Rectal smooth muscle tissue (tissue), 1 donor: ENCODE results near the gene SCD5.

Experiments
- H3K27ac ChIP-seq: one replicate; pipeline ENCODE4 v1.7.0; 2013; ENCODE audit warnings: low read depth, low read length, inconsistent platforms
- H3K27me3 ChIP-seq: one replicate; pipeline ENCODE4 v1.7.0; 2013; ENCODE audit warnings: low read length; ENCODE audit not compliant: control insufficient read depth, insufficient read depth
- H3K36me3 ChIP-seq: one replicate; pipeline ENCODE4 v1.7.0; 2013; ENCODE audit warnings: low read length; ENCODE audit not compliant: control insufficient read depth, insufficient read depth
- H3K4me1 ChIP-seq: one replicate; pipeline ENCODE4 v1.7.0; 2013; ENCODE audit warnings: low read length; ENCODE audit not compliant: control insufficient read depth, insufficient read depth
- H3K4me3 ChIP-seq: one replicate; pipeline ENCODE4 v1.7.0; 2013; ENCODE audit warnings: low read length
- H3K9ac ChIP-seq: one replicate; pipeline ENCODE4 v1.7.0; 2013; ENCODE audit warnings: low read length

Gene SCD5

GRCh38 chr4:82789025-82789776 lies 9.4 kb downstream of the SCD5 start:
- H3K4me1 ChIP-seq: peaks cover 5% of the 10 kb centered on the region
- no peaks in the 10 kb centered on the region for H3K36me3 ChIP-seq
- no peak overlapping the region for H3K27ac ChIP-seq
- H3K9ac ChIP-seq: no peak overlapping the region
- no peak overlapping the region for H3K4me3 ChIP-seq
- no peaks in the 10 kb centered on the region for H3K27me3 ChIP-seq

- Histone ChIP-seq H3K27me3 (no peaks in the 10 kb centered on the region), H3K4me1 (peaks cover 5% of the 10 kb centered on the region), H3K9ac (no peak overlapping the region), H3K36me3 (no peaks in the 10 kb centered on the region), H3K4me3 (no peak overlapping the region), H3K27ac (no peak overlapping the region)
Measured at GRCh38 chr4:82787342-82787741, 11.3 kb downstream of the SCD5 start.

- H3K27me3 ChIP-seq: no peaks in the 10 kb centered on the region
- peaks cover 5% of the 10 kb centered on the region for H3K4me1 ChIP-seq
- H3K9ac ChIP-seq: no peak overlapping the region
- no peaks in the 10 kb centered on the region for H3K36me3 ChIP-seq
- no peak overlapping the region for H3K27ac ChIP-seq
- no peak overlapping the region for H3K4me3 ChIP-seq
Measured at GRCh38 chr4:82786828-82787227, 11.8 kb downstream of the SCD5 start.

GRCh38 chr4:82785611-82786400 lies 12.8 kb downstream of the SCD5 start:
- H3K4me1 ChIP-seq: peaks cover 5% of the 10 kb centered on the region
- no peak overlapping the region for H3K4me3 ChIP-seq
- H3K27ac ChIP-seq: no peak overlapping the region
- no peaks in the 10 kb centered on the region for H3K27me3 ChIP-seq
- no peak overlapping the region for H3K9ac ChIP-seq
- no peaks in the 10 kb centered on the region for H3K36me3 ChIP-seq

- H3K4me1 ChIP-seq: peaks cover 5% of the 10 kb centered on the region
- no peaks in the 10 kb centered on the region for H3K27me3 ChIP-seq
- no peak overlapping the region for H3K4me3 ChIP-seq
- H3K9ac ChIP-seq: no peak overlapping the region
- H3K27ac ChIP-seq: no peak overlapping the region
- H3K36me3 ChIP-seq: no peaks in the 10 kb centered on the region
Measured at GRCh38 chr4:82784681-82785610, 13.7 kb downstream of the SCD5 start.

GRCh38 chr4:82782626-82783345 lies 15.8 kb downstream of the SCD5 start:
- Histone ChIP-seq H3K36me3 (no peaks in the 10 kb centered on the region), H3K4me3 (no peak overlapping the region), H3K27me3 (no peaks in the 10 kb centered on the region), H3K4me1 (peaks cover 5% of the 10 kb centered on the region), H3K27ac (no peak overlapping the region), H3K9ac (no peak overlapping the region)

GRCh38 chr4:82780752-82781231 lies 17.8 kb downstream of the SCD5 start:
- H3K27ac ChIP-seq: no peak overlapping the region
- H3K9ac ChIP-seq: no peak overlapping the region
- peaks cover 5% of the 10 kb centered on the region for H3K4me1 ChIP-seq

GRCh38 chr4:82780170-82780751 lies 18.3 kb downstream of the SCD5 start:
- Histone ChIP-seq H3K27me3 (no peaks in the 10 kb centered on the region), H3K4me1 (peaks cover 5% of the 10 kb centered on the region), H3K9ac (no peak overlapping the region), H3K4me3 (no peak overlapping the region), H3K36me3 (no peaks in the 10 kb centered on the region), H3K27ac (no peak overlapping the region)

More at GRCh38 chr4:82780752-82781231, 17.8 kb downstream of the SCD5 start:
- Histone ChIP-seq H3K27me3 (no peaks in the 10 kb centered on the region), H3K4me3 (no peak overlapping the region), H3K36me3 (no peaks in the 10 kb centered on the region)

- Histone ChIP-seq H3K4me1 (no peaks in the 10 kb centered on the region), H3K4me3 (no peak overlapping the region), H3K27ac (no peak overlapping the region), H3K27me3 (no peaks in the 10 kb centered on the region), H3K36me3 (no peaks in the 10 kb centered on the region), H3K9ac (no peak overlapping the region)
Measured at GRCh38 chr4:82779032-82779431, 19.6 kb downstream of the SCD5 start.

- no peaks in the 10 kb centered on the region for H3K36me3 ChIP-seq
- H3K4me3 ChIP-seq: no peak overlapping the region
- H3K4me1 ChIP-seq: no peaks in the 10 kb centered on the region
- H3K9ac ChIP-seq: no peak overlapping the region
- no peak overlapping the region for H3K27ac ChIP-seq
- H3K27me3 ChIP-seq: no peaks in the 10 kb centered on the region
Measured at GRCh38 chr4:82777857-82778525, 20.6 kb downstream of the SCD5 start.

GRCh38 chr4:82776925-82777542 lies 21.6 kb downstream of the SCD5 start:
- no peak overlapping the region for H3K27ac ChIP-seq
- no peaks in the 10 kb centered on the region for H3K4me1 ChIP-seq
- H3K27me3 ChIP-seq: no peaks in the 10 kb centered on the region

More at GRCh38 chr4:82776925-82777542, 21.6 kb downstream of the SCD5 start:
- Histone ChIP-seq H3K9ac (no peak overlapping the region), H3K4me3 (no peak overlapping the region), H3K36me3 (no peaks in the 10 kb centered on the region)
